Activated naive CD4-positive, alpha-beta T cell treated with anti-CD3 and anti-CD28 coated beads, Interleukin-2, amount 50 U/mL, for 24 hours (primary cell): ENCODE measurements around the gene PHACTR1.
A peak's percentile ranks its signal among the peaks of the same experiment; 100 is the strongest.
"Not testable (repeated sequence)": the region's sequence is repeated elsewhere in the genome, so short reads cannot be mapped to it uniquely, and the experiment has no call there.

Experiments used
- H3K27ac Mint-ChIP-seq: one replicate; pipeline ENCODE4 v1.8.0; 2021; ENCODE audit warnings: mild to moderate bottlenecking, mixed read lengths
- H3K27me3 Mint-ChIP-seq: one replicate; pipeline ENCODE4 v1.8.0; 2021; ENCODE audit warnings: mixed read lengths
- H3K36me3 Mint-ChIP-seq: one replicate; pipeline ENCODE4 v1.8.0; 2021; ENCODE audit warnings: mixed read lengths
- H3K4me1 Mint-ChIP-seq: one replicate; pipeline ENCODE4 v1.8.0; 2021; ENCODE audit warnings: mixed read lengths
- H3K4me3 Mint-ChIP-seq: one replicate; pipeline ENCODE4 v1.8.0; 2021; ENCODE audit warnings: mild to moderate bottlenecking, mixed read lengths
- H3K9me3 Mint-ChIP-seq: one replicate; pipeline ENCODE4 v1.8.0; 2021; ENCODE audit warnings: mixed read lengths

PHACTR1 gene

DNA sequence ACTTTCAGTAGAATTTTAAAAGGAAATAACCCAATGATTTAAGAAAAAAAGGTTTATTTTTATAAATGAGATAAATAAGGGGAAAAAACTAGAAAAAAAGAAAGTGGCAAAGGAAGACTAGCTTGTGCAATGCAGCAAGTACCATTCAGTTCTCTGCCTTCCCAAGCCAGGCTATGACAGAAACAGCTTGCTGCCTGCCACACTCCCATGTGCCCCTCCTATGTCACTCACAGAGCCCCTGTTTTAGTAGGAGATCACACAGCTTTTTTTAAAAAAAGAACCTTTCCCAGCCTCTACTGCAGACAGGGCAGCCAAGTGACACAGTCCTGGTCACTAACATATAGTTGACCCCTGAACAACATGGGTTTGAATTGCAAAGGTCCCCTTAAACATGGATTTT, 598.2 kb downstream of the PHACTR1 start:
- Mint-ChIP-seq H3K4me3 (no peak overlapping the region), H3K27ac (no peak overlapping the region), H3K4me1 (peaks cover 4% of the 10 kb centered on the region), H3K36me3 (peaks cover 31% of the 10 kb centered on the region), H3K9me3 (no peaks in the 10 kb centered on the region), H3K27me3 (no peaks in the 10 kb centered on the region)

DNA sequence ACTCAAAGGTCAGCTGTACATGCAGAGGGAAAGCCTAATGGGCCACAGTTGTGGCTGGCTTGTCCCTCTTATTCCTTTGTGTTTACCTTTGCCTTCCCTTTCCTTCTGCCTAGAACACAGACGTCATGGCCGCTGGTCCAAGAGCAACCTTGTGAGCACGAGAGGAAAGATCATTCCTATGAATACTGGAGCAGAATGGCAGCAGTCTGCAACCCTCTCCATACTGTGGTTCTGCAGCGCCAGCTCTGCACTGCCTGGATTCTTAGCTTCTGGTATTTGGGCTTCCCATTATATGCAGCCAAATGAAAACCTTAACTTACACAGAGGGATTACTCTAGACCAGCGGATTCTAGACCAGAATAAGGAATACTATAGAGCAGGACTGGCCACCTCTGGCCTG, 599.3 kb downstream of the PHACTR1 start:
- Mint-ChIP-seq H3K4me1 (peaks cover 4% of the 10 kb centered on the region), H3K4me3 (no peak overlapping the region), H3K27me3 (no peaks in the 10 kb centered on the region), H3K9me3 (no peaks in the 10 kb centered on the region), H3K27ac (no peak overlapping the region), H3K36me3 (peaks cover 38% of the 10 kb centered on the region)

DNA sequence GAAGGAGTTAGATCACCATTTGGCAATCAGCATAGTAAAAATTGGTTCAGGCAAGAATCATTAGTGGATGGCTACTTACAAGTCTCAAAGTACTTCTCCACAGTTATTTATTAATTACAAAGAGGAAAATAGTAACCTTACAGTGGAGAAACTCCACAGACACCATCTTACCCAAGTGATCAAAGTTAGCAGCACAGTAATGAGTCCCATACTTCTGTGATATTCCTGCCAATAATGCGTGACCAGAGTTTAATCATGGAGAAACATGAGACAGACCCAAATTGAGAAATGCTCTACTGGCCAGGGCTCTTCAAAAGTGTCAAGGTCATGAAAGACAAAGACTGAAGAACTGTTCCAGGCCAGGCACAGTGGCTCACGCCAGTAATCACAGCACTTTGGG, 602.3 kb downstream of the PHACTR1 start:
- H3K9me3 Mint-ChIP-seq, result no peaks in the 10 kb centered on the region
- H3K27ac Mint-ChIP-seq, result no peak overlapping the region
- H3K27me3 Mint-ChIP-seq, result no peaks in the 10 kb centered on the region
- H3K4me1 Mint-ChIP-seq, result no peaks in the 10 kb centered on the region
- H3K4me3 Mint-ChIP-seq, result no peak overlapping the region
- H3K36me3 Mint-ChIP-seq, result peaks cover 35% of the 10 kb centered on the region

DNA sequence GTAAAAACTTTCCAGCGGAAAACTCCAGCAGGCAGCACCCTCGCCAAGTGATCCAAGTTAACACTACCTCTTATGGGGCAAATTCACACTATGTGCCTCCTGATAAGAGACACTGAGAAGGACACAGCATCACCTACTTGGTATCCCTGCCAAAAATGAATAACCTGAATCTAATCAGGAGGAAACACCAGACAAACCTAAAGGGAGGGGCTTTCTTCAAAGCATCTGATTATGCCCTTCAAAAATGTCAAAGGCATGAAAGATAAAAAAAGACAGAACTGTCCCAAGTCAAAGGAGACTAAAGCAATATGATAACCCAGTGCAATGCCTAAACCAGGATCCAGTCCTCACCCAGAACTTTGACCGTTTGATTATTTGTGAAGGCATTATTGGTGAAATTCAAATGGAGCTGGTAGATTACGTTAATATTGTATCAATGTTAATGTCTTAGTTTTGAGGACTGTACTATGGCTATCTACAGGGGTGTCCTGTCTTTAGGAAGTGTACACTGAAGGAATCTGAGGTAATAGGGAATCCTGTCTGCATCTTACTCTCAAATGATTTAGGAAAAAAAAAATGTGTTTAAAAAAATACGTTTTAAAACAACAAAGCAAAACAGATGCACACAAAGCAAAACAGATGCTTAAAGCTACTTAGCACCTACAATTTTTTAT, 603.5 kb downstream of the PHACTR1 start:
- H3K36me3 Mint-ChIP-seq, result peaks cover 36% of the 10 kb centered on the region
- H3K27me3 Mint-ChIP-seq, result no peaks in the 10 kb centered on the region
- H3K4me1 Mint-ChIP-seq, result no peaks in the 10 kb centered on the region
- no peak overlapping the region for H3K27ac Mint-ChIP-seq
- no peak overlapping the region for H3K4me3 Mint-ChIP-seq
- H3K9me3 Mint-ChIP-seq, result no peaks in the 10 kb centered on the region

DNA sequence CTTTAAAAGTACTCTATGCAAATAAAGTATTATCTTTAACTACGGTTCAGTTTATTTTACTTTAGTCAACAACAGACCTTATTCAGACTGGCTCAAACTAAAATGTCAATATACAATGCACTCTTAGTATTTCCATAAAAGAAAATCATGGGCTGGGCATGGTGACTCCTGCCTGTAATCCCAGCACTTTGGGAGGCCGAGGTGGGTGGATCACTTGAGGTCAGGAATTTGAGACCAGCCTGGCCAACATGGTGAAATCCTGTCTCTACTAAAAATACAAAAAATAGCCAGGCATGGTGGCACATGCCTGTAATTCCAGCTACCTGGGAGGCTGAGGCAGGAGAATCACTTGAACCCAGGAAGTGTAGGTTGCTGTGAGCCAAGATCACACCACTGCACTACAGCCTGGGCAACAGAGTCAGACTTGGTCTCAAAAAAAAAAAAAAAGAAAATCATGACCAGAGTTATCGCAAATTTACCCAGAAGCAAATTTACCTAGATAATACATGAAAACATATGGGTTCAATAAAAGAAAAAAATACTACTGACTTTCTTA, 609.5 kb downstream of the PHACTR1 start:
- Mint-ChIP-seq H3K4me1 (peaks cover 26% of the 10 kb centered on the region), H3K4me3 (peak overlapping the region; percentile 66), H3K36me3 (peaks cover 13% of the 10 kb centered on the region)
- H3K9me3 Mint-ChIP-seq, H3K27ac Mint-ChIP-seq, H3K27me3 Mint-ChIP-seq: not testable (repeated sequence)

DNA sequence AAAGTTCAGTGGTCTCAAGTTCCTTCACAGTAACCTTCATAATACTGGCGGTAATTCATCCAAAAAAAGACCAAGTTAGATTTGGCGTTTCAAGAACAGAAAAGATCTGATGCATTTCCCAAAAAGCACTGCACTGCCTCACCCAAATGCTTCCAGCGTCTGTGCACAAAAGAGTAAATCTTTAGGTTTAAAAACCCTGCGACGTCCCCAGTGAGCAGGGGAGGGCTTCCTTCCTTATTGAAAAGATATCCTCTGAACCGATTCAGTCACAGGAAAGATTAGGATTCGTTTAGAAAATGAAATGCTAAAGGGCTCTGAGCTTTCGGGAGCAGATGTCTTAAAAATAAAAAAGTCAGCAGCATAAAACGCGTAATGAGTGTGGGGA, 611.1 kb downstream of the PHACTR1 start:
- Mint-ChIP-seq H3K4me3 (peak overlapping the region; percentile 93), H3K27ac (peak overlapping the region; percentile 85), H3K27me3 (no peaks in the 10 kb centered on the region), H3K4me1 (peaks cover 26% of the 10 kb centered on the region), H3K9me3 (no peaks in the 10 kb centered on the region), H3K36me3 (peaks cover 7% of the 10 kb centered on the region)

DNA sequence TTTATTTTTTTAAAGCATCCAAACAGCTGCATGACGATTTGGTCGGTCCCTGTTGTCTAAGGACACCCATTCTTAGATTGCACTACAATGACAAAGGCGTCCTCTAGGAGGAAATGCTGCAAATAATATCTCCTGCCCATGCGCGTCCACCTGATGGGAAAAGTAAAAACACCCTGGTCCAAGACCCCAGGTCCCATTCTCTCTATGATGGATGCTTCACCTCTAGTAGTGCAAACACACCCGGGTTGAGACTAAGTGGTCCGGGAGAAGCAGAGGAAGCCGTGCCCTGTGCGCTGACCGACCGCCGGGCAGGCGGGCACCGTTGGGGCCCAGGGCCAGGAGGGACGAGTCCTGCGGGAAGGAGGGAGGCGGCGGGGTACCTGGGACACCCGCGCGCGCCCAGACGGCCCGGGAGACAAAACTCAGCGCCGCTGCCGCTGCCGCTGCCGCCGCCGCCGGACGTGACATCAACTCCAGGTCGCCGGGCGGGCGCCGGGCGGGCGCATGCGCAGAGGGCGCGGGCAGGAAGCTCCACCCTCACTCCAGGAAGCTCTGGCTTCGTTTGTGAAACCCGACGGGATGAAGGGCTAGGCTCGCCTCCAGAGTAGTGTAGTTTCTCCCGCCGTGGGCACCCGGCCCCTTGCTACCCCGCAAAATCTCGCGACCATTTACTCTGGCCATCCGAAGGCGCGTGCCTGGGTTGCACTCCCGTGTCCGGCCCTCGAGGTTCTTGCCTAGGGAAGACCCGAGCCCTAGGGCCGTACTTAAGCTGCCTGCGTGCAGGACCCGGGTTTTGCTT, 611.7 kb downstream of the PHACTR1 start, which contains the start of gene TBC1D7:
Gene TBC1D7 (minus strand): TSS at position 462 of the 799 bp plus-strand sequence. CDS start 1,639 bp downstream, outside the sequence.
- no peaks in the 10 kb centered on the region for H3K27me3 Mint-ChIP-seq
- H3K27ac Mint-ChIP-seq, result peak within 1 kb of the TSS; percentile 94
- no peaks in the 10 kb centered on the region for H3K9me3 Mint-ChIP-seq
- peaks cover 7% of the 10 kb centered on the region for H3K36me3 Mint-ChIP-seq
- peaks cover 26% of the 10 kb centered on the region for H3K4me1 Mint-ChIP-seq
- peak within 1 kb of the TSS; percentile 93 for H3K4me3 Mint-ChIP-seq

DNA sequence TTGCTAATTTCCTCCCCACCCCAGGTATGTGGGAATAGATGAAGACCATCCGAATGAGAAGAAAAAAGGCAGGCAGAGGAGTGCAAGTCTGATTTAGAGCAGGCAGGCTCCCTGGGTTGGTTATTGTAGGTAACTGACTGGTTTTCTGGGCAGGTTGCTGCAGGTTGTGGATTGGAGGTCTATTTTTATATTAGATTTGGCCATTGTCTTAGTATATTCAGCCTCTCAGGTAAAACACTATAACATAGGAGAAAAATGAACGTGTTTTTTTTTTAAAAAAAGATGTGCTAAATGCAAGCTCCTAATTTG, 612.3 kb downstream of the PHACTR1 start:
- H3K4me1 Mint-ChIP-seq, result peaks cover 26% of the 10 kb centered on the region
- no peaks in the 10 kb centered on the region for H3K27me3 Mint-ChIP-seq
- peak overlapping the region; percentile 93 for H3K4me3 Mint-ChIP-seq
- H3K36me3 Mint-ChIP-seq, result peaks cover 4% of the 10 kb centered on the region
- H3K9me3 Mint-ChIP-seq, result no peaks in the 10 kb centered on the region
- peak overlapping the region; percentile 94 for H3K27ac Mint-ChIP-seq

DNA sequence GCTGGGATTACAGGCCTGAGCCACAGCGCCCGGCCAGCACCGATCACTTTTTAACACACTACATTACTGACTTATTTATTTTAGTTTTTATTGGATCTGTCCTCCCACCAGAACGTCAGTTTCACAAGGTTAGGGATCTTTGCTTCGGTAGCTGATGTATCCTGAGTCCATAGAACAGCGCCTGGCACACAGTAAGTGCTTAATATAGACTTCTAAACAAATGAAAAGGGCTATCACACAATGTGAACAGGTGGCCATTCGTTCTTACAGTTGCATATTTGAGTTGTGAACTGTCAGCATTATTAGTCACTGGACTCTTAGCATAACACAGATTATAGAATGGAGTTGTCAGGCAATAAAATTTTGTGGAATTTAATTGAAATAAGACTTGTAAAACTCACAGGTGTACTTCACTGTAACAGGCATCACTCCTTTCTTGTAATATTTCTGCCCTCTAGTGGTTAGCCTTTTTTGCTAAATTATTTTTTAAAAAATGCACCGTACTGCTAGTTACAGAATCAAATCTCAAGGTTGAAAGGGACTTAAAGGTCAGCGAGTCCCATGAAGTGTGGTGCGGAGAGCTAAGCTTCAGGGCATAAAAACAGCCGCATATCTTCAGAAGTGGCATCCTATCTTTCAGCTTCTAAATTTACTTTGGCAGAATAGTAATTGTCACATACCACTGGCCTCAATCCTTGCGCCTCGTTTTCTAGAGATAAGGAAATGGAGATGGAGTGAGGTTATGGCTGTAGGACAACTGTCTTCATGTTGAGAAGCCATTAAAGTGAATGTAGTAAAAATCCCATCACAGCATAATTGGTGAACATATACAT, 615.2 kb downstream of the PHACTR1 start:
- no peaks in the 10 kb centered on the region for H3K36me3 Mint-ChIP-seq
- H3K27ac Mint-ChIP-seq, result no peak overlapping the region
- H3K27me3 Mint-ChIP-seq, result no peaks in the 10 kb centered on the region
- H3K4me3 Mint-ChIP-seq, result no peak overlapping the region
- no peaks in the 10 kb centered on the region for H3K9me3 Mint-ChIP-seq
- peaks cover 29% of the 10 kb centered on the region for H3K4me1 Mint-ChIP-seq

DNA sequence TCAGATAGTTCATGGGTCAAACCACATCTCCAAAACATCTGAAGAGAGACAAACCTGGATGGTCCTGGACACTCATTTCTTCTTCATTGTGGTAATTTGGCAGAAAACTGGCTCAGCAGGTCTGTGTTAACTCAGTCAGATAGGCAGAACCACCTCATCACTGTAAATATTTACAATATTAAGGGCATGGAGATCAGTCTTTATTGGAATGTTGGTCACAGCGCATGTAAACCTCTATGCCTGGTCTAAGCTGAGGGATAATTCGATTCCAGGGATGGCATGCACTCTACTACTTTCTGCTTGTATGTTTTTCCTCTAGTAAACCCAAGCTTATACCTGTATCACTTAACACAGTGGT, 615.8 kb downstream of the PHACTR1 start:
- Mint-ChIP-seq H3K4me3 (no peak overlapping the region), H3K36me3 (no peaks in the 10 kb centered on the region), H3K27me3 (no peaks in the 10 kb centered on the region), H3K9me3 (no peaks in the 10 kb centered on the region), H3K27ac (no peak overlapping the region), H3K4me1 (peaks cover 23% of the 10 kb centered on the region)

DNA sequence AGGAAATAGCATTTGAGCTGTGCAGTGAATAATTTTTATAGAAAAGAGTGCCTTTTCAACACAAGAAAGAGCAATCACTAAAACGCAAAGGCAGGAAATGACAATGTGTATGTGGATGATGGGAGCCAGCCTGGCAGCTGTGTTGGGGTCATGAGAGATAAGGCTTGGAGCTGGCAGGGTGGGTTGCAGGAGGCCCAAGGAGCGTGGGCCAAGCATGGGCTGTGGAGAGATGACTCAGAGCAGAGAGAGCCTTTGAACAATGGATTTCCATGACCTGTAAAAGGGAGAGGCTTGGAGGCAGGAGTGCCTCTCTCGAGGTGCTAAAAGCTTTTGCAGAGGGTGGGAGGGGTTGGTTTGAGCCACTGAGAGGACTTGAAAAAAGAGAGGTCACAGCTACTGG, 618.4 kb downstream of the PHACTR1 start:
- Mint-ChIP-seq H3K27me3 (no peaks in the 10 kb centered on the region), H3K36me3 (no peaks in the 10 kb centered on the region), H3K4me3 (no peak overlapping the region), H3K9me3 (no peaks in the 10 kb centered on the region), H3K4me1 (peaks cover 10% of the 10 kb centered on the region), H3K27ac (peak overlapping the region; percentile 19)

DNA sequence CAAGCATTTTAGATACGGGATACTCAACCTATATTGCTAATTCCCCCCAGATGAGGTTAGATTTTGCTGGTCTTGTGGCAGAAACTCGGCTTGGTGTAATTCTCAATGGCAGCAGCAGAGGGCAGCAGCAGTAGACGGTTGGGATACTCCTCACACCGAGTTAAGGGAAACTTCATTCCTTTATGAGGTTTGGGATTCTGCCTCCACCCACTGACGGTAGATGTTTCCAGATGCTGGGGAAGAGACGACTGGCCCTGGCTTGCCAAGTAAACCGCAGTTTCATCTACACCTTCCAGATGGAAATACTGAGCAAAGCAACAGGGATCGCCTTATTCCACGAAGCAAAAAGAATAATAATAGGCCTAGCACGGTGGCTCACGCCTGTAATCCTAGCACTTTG, 620.0 kb downstream of the PHACTR1 start:
- no peak overlapping the region for H3K4me3 Mint-ChIP-seq
- no peaks in the 10 kb centered on the region for H3K27me3 Mint-ChIP-seq
- H3K9me3 Mint-ChIP-seq, result no peaks in the 10 kb centered on the region
- no peak overlapping the region for H3K27ac Mint-ChIP-seq
- H3K4me1 Mint-ChIP-seq, result peaks cover 10% of the 10 kb centered on the region
- H3K36me3 Mint-ChIP-seq, result no peaks in the 10 kb centered on the region

DNA sequence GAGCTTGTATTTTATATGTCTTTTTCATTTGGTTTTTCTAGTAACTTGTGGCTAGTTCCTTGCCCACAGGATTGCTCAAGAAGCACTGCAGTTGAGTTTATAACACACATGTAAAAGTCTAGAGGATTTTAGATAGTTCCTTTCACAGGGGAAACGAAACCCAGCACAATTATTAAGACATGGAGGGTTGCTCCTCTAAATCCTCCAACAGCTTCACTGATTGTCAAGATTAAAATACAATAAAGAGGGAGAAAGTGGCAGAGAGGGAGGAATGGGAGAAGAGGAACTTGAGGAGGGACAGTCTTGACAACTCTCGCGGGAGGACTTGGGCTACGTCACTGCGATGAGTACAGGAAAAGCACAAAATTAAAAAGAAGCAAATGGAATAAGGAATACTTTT, 621.5 kb downstream of the PHACTR1 start:
- Mint-ChIP-seq H3K4me1 (peaks cover 10% of the 10 kb centered on the region), H3K36me3 (peaks cover 4% of the 10 kb centered on the region), H3K27me3 (no peaks in the 10 kb centered on the region), H3K9me3 (peaks cover 8% of the 10 kb centered on the region), H3K27ac (no peak overlapping the region), H3K4me3 (no peak overlapping the region)
